AG08395 (cell line): ENCODE measurements around the gene SGMS2.
"Not testable (repeated sequence)": the region's sequence is repeated elsewhere in the genome, so short reads cannot be mapped to it uniquely, and the experiment has no call there.

Experiments
- DNase-seq: peaks from one replicate; pipeline ENCODE4 v3.0.0; 2012; ENCODE audit warnings: mixed read lengths, low spot score

Gene SGMS2

GRCh38 chr4:107866726-107867125, 42.0 kb downstream of the SGMS2 start:
- no peak for DNase-seq

GRCh38 chr4:107870236-107870635, 45.5 kb downstream of the SGMS2 start:
- DNase-seq = no peak

- no peak for DNase-seq
These were observed 46.4 kb downstream of the SGMS2 start for GRCh38 chr4:107870916-107871786.

- no peak for DNase-seq
These were observed 49.3 kb downstream of the SGMS2 start for GRCh38 chr4:107874024-107874423.

GRCh38 chr4:107876099-107876498, 51.4 kb downstream of the SGMS2 start:
- no peak for DNase-seq

- DNase-seq = no peak
These were observed 52.6 kb downstream of the SGMS2 start for GRCh38 chr4:107877361-107877760.

GRCh38 chr4:107885865-107886264, 61.1 kb downstream of the SGMS2 start:
- DNase-seq = no peak

- no peak for DNase-seq
These were observed 63.5 kb downstream of the SGMS2 start for GRCh38 chr4:107888237-107888636.

GRCh38 chr4:107890779-107891178, 66.0 kb downstream of the SGMS2 start:
- DNase-seq = no peak

GRCh38 chr4:107891299-107891698, 66.6 kb downstream of the SGMS2 start:
- no peak for DNase-seq

GRCh38 chr4:107893171-107894137, 68.7 kb downstream of the SGMS2 start:
- no peak for DNase-seq

- DNase-seq = no peak
These were observed 69.4 kb downstream of the SGMS2 start for GRCh38 chr4:107894138-107894603.

- DNase-seq = peak; percentile 77
These were observed 71.5 kb downstream of the SGMS2 start for GRCh38 chr4:107896158-107896645.

GRCh38 chr4:107896646-107897045, 71.9 kb downstream of the SGMS2 start:
- no peak for DNase-seq

- DNase-seq = no peak
These were observed 73.1 kb downstream of the SGMS2 start for GRCh38 chr4:107897823-107898222.

GRCh38 chr4:107900067-107900466, 75.3 kb downstream of the SGMS2 start:
- DNase-seq = no peak

GRCh38 chr4:107900508-107900907, 75.8 kb downstream of the SGMS2 start:
- DNase-seq = no peak

- no peak for DNase-seq
These were observed 76.6 kb downstream of the SGMS2 start for GRCh38 chr4:107901213-107901934.

GRCh38 chr4:107902715-107903114, 78.0 kb downstream of the SGMS2 start:
- no peak for DNase-seq

- DNase-seq = not testable (repeated sequence)
These were observed 80.3 kb downstream of the SGMS2 start for GRCh38 chr4:107905082-107905481.

- no peak for DNase-seq
These were observed 81.8 kb downstream of the SGMS2 start for GRCh38 chr4:107906458-107907100.
